Ramos (cell line): Measurements from ENCODE around the gene SEC22C.
"Not testable (repeated sequence)": the region's sequence is repeated elsewhere in the genome, so short reads cannot be mapped to it uniquely, and the experiment has no call there.

ENCODE experiments used
- in situ Hi-C: fragments of 300-500 bp; cut with MboI; formaldehyde crosslinking; loops from one replicate; pipeline ENCODE4 v1.14.3; 2022; ENCODE audit warnings: low sequenced_read_pairs; ENCODE audit not compliant: unreplicated experiment

SEC22C gene

DNA sequence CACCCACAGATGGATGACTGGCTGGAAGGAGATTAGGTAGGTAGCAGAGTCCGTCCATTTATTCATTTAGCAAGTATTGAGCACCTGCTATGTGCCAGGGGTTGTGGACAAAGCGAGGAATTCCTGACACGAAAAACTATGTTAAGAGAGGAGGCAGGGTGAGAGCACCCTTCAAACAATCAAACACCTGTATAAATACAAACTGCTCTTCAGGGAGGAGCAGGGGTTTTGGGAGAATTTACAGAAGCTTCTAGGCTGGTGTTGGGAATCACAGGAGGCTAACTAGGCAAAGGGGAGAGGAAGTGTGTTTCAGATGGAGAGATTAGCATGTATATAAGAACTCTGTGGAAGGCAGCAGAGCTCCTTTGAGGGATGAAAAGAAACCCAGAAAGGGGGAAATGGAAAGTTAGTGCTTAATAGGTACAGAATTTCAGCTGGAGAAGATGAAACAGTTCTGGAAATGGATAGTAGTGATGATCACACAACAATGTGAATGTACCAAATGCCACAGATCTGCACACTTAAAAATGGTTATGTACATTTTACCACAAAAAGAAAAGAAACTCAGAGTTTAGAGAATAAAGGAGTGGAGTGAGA lies 805 bp upstream of the SEC22C start:
- in situ Hi-C loops = loop anchor here (25.0 kb wide), 1 partner anchor 1430 kb away; no protein-coding TSS in a partner anchor

GRCh38 chr3:42581400-42581708 lies 413 bp downstream of the SEC22C start:
- in situ Hi-C loops = loop anchor here (25.0 kb wide), 1 partner anchor 1431 kb away; no protein-coding TSS in a partner anchor

- in situ Hi-C loops = loop anchor here (25.0 kb wide), 1 partner anchor 1433 kb away; no protein-coding TSS in a partner anchor
Measured at GRCh38 chr3:42579346-42579745, 2.4 kb downstream of the SEC22C start.

DNA sequence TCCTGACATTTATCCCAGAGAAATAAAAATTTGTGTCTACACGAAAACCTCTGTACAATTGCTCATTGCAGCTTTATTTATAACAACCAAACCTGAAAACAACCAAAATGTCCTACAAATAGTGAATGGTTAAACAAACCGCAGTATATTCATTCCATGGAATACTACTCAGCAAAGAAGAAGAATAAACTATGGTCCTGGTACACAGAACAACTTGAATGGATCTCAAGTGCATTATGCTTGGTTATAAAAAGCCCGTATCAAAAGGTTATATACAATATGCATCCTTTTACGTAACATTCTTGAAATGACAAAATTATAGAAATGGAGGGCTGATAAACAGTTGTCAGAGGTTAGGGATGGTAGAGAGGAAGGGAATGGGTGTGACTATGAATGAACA lies 3.7 kb downstream of the SEC22C start:
- in situ Hi-C loops = loop anchor here (25.0 kb wide), 1 partner anchor 1434 kb away; no protein-coding TSS in a partner anchor

DNA sequence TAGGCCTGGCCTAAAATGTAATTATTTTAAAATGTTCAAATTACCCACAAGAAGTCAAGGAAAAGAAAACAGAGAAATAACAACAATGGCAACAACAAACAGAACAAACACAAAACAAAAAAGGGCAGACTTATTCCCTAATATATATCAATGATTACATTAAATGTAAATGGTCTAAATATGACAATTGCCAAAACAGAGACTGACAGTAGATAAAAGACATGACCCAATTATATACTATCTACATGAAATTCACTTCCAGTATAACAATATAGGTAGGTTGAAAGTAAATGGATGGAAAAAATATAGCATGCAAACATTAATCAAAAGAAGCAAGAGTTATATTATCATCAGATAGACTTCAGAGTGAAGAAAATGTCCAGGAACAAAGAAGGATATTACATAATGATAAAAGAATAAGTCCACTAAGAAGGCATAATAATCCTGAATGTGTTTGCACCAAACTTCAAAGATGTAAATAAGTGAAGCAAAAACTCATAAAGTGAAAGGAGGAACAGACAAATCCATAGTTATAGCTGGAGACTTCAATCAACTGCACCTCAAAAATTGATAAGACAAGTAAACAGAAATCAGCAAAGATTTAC lies 6.5 kb downstream of the SEC22C start:
- in situ Hi-C loops = loop anchor here (25.0 kb wide), 1 partner anchor 1437 kb away; no protein-coding TSS in a partner anchor

DNA sequence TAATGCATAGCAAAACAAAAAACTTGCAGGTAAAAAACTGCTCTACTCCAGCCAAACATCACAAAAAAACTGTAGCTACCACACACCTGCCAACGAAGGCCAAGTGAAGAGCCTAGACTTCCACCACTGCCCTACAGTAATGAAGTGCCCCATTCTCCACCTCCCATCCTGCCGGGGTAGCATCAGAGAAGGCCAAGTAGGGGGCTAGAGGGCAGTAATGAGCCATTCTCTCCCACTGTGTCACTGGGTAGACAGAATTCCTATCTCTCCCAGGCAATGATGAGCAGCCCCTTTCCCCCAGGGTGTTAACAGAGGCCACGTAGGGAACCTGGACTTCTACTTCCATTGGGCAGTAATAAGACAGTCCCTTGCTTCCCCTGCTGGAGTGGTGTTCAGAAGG lies 9.5 kb downstream of the SEC22C start:
- in situ Hi-C loops = no loop called here

DNA sequence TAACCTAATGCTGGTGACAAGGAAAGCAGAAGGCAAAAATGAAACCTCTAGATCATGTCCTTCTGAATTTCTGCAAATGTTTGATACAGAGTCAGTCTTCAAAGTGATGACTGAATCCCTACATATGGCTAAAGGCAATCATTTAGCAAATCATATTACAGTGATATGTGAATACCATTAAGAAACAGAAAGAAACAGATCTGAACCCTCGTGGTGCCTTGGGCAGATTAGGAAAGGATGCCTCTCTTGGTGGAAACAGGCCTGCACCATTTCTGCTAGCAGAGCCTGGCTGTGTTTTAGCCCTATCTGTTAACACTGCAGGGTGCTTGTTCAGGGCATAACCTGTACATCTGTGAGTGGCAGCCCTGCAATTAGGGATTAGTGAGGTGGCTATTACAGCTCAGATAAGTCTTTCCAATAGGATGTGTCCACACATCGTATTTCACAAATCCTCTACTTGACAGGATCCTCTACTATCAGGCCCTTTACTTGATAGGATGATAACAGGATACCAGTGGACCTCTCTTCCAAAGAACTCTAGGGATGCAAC lies 12.1 kb downstream of the SEC22C start:
- in situ Hi-C loops = loop anchor here (10.0 kb wide), 1 partner anchor 175 kb away; no protein-coding TSS in a partner anchor

- in situ Hi-C loops = loop anchor here (10.0 kb wide), 1 partner anchor 183 kb away; no protein-coding TSS in a partner anchor
Measured at GRCh38 chr3:42562047-42562907, 19.5 kb downstream of the SEC22C start.

DNA sequence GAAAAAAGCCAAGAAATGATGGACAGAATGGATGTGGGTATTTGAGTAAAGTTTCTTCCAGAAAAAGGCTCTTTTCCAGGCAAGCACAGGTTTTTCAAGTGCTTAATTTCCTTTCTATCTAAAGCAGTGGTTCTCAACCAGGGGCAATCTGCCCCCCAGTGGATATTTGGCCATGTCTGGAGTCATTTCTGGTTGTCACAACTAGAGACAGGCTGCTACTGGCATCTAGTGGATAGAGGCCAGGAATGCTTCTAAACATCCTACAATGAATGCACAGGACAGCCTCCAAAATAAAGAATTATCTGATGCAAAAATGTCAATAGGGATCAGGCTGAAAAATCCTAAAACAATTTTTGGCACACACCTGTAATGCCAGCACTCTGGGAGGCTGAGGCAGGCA lies 23.9 kb downstream of the SEC22C start:
- in situ Hi-C loops = no loop called here

DNA sequence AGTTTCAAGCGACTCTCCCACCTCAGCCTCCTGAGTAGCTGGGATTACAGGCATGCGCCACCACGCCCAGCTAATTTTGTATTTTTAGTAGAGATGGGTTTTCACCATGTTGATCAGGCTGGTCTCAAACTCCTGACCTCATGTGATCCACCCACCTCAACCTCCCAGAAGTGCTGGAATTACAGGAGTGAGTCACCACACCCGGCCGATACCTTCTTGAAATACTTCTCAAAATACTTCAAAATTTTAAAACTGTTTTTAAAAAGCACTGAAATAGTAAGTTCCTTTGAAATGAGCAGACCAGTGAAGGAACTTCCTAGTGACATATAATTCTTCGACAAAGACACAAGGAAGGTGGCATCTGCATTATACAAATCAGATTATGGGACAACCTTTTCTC lies 24.9 kb downstream of the SEC22C start:
- in situ Hi-C loops = not testable (repeated sequence)

DNA sequence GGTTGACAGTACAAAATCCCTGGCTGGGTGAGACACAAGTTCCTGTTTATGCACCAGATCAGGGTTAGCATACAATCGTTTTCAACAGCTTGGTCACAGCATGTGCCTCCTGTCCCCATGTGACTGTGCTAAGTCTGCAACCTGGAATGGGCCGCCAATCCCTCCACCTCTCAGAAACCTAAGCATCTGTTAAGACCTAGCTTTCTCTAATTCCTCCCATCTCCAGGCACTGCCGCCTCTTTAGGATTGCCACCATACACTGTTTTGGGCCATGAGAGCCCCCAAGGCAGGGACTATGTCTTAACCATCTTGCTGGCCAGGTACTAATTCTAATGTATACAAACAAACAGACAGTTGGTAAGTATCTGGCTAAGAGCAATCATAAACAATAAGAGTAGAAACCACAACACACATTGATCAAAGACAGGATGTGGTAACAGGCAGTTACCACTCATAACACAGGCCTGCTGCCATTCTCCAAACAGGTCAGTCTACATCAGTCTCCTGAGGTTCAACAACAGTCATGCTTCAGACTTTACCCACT lies 25.6 kb downstream of the SEC22C start:
- in situ Hi-C loops = no loop called here

- in situ Hi-C loops = no loop called here
Measured at GRCh38 chr3:42552830-42553229, 28.9 kb downstream of the SEC22C start.

DNA sequence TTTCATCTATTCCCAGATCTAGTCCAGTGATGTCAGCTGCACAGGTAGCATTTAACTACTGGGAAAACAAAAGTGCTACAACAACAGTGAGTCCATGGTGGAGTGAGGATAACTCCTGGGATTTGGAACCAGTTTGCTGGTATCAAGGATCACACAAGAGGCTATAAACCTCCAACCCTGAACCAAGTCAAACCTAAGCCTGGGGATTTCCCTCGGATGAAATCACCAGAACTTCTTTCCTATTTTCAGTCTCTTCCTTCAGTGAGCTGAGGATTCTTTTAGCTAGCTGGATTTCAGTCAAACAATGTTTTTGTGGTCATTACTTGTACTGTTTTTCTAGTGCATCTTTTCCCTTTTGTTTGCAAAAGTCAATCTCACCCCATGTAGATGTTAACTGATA lies 31.5 kb downstream of the SEC22C start:
- in situ Hi-C loops = no loop called here

DNA sequence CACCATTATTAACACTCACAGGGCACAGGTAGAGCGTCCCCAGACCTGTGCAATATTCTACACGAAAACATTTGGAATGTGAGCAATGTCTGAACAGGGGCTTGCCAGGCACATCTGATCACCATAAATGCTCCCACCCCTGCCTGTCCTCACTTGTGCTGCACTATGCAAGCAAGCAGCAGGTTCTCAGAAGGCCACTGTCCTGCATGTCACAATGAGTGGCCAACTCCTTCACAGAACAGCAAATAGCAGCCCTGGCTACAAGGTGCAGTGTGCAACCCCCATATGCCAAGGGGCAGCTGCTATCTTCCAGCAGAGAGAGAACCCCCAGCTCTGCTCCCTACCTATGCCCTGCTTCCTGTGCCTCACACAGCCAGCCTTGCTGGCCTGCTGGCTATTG lies 32.6 kb downstream of the SEC22C start:
- in situ Hi-C loops = no loop called here

GRCh38 chr3:42547401-42547945 lies 34.3 kb downstream of the SEC22C start:
- in situ Hi-C loops = no loop called here

- in situ Hi-C loops = no loop called here
Measured at GRCh38 chr3:42546691-42547213, 35.0 kb downstream of the SEC22C start.

DNA sequence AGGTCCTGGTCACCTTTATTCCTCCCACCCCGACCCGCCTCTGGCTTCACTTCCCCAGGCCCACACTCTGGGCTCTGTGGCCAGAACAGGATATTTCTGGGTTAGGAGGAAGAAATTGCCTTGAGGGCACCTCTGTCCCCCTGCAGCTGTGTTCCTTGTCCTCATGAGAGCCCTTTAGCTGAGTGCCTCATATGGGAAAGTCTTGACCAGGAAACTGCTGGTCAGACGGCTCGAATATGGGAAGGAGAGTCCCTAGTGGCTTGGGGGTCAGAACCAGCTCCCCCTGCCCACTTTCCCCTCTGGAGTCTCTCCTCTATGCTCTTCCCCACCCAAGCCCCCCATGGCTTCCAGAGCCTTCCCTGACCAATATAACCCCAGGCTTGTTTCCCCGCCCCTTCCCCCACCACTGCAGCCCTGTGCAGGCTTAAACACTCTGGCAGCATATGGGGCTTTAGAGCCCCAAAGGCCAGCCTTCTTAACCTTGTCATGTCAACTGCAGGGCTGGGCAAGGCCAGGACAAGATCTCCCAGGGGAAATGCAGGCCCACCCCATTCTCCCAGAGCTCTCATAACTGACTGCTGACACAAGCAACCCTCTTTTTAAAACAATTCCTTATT lies 36.4 kb downstream of the SEC22C start:
- in situ Hi-C loops = no loop called here

GRCh38 chr3:42544492-42545283 lies 37.1 kb downstream of the SEC22C start:
- in situ Hi-C loops = no loop called here

DNA sequence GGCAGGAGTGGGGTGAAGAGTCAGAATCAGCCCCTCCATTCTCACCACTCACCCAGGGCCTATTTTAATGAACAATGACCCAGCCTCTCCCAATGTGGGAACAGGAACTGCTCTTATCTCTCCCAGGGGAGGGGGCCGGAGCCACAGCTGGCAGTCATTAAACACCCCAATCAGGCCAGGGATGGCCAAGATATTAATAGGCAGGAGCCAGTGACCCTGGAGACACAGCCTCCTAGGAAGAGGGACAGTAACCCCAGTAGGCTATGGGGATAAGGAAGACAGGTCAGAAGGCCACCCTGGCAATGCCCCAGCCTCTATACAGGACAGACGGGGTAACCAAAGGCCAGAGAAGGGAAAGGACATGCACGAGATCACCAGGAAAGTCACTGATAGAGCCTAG lies 40.7 kb downstream of the SEC22C start:
- in situ Hi-C loops = no loop called here
